HFF-Myc (cell line): Measurements from ENCODE around the gene GRIP1.

Experiments
- DNase-seq: peaks from one replicate; pipeline ENCODE4 v3.0.0-alpha.2; 2011; ENCODE audit warnings: low read depth; ENCODE audit errors: extremely low read depth
- H3K4me3 ChIP-seq: replicated peaks from 2 replicates; pipeline ENCODE4 v1.5.1; 2011; ENCODE audit warnings: low read depth, mild to moderate bottlenecking, control low read depth, low read length
- TF ChIP-seq, protein P1 (sequence below): IDR thresholded peaks from 2 replicates; pipeline ENCODE4 v1.5.1; 2012; ENCODE audit warnings: mild to moderate bottlenecking, low read depth, low read length, control low read depth; ENCODE audit errors: missing control alignments

GRIP1 gene

DNA sequence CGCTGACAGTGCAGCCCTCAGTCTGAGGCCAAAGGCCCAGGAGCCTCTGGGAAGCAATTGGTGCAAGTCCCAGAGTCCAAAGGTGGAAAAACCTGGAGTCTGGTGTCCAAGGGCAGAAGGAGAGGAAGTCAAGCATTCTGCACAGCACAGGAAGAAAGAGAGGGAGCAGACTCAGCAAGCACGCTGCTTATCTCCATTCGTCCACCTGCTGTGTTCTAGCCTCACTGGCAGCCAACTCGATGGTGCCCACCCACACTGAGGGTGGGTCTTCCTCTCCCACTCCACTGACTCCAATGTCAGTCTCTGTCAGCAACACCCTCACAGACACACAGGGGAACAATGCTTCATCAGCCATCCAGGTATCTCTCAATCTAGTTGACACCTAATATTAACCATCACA lies 337.8 kb downstream of the GRIP1 start:
- TF ChIP-seq, protein P1, sequence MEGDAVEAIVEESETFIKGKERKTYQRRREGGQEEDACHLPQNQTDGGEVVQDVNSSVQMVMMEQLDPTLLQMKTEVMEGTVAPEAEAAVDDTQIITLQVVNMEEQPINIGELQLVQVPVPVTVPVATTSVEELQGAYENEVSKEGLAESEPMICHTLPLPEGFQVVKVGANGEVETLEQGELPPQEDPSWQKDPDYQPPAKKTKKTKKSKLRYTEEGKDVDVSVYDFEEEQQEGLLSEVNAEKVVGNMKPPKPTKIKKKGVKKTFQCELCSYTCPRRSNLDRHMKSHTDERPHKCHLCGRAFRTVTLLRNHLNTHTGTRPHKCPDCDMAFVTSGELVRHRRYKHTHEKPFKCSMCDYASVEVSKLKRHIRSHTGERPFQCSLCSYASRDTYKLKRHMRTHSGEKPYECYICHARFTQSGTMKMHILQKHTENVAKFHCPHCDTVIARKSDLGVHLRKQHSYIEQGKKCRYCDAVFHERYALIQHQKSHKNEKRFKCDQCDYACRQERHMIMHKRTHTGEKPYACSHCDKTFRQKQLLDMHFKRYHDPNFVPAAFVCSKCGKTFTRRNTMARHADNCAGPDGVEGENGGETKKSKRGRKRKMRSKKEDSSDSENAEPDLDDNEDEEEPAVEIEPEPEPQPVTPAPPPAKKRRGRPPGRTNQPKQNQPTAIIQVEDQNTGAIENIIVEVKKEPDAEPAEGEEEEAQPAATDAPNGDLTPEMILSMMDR = no peak
- H3K4me3 ChIP-seq = no peak overlapping the region
- DNase-seq = no peak

DNA sequence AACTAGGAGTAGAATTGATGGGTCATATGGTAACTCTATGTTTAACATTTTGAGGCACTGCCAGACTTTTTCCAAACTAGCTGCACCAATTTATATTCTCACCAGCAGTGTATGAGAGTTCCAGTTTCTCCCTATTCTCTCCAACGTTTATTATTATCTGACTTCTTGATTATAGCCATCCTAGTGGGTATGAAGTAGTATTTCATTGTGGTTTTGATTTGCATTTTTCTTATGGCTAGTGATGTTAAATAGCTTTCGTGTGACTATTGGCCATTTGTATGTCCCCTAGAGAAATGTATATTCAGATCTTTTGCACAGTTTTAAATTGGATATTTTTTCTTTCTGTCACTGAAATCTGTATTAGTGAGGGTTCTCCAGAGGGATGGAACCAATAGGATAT lies 338.7 kb downstream of the GRIP1 start:
- H3K4me3 ChIP-seq = no peak overlapping the region
- TF ChIP-seq, protein P1 = no peak
- DNase-seq = no peak

DNA sequence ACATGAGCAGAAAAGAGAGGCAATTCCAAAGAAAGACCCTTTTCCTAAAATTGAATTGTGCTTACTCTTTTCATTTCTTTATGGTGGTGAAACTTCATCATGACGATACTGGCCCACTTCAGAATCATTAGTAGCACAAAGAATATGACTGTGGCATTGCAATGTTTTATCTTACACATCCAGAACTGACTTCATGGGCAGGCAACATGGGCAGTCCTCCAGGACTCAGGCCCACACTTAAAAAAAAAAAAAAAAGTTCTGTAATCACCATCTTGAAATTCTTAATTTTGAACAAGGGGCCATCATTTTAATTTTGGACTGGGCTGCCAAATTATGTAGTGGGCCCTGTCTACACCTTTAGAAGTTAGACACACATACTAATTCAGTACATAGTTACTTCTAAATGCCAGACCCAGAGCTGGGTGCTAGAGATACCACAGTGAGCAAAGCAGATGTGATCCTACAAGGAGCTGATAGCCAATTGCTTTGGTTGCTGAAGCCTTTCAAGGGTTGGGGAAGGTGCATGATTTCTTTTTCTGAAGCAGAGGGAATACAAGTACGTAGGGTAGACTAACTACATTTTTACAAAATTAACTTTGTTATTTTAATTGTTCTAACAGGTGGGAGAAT lies 341.4 kb downstream of the GRIP1 start:
- H3K4me3 ChIP-seq = no peak overlapping the region
- TF ChIP-seq, protein P1 = no peak
- DNase-seq = no peak

DNA sequence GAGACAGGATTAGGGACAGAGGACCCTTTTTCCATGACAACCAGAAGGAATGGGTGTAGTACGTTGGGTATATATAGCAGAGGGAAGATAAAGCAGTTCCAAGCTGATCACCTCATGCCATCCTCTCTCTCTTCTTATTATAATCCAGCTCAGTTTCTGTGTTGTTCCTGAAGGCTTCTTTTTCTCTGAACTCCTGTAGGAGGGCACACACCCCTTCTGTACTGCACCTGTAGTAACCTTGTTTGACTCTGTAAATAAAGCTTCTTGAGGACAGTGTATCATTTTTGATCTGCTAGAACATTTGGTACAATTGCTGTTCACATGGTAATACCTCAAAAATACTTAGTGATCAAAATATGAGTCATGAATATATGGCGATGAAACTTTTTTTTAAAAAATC lies 343.1 kb downstream of the GRIP1 start:
- no peak for DNase-seq
- H3K4me3 ChIP-seq = no peak overlapping the region
- TF ChIP-seq, protein P1 = no peak

DNA sequence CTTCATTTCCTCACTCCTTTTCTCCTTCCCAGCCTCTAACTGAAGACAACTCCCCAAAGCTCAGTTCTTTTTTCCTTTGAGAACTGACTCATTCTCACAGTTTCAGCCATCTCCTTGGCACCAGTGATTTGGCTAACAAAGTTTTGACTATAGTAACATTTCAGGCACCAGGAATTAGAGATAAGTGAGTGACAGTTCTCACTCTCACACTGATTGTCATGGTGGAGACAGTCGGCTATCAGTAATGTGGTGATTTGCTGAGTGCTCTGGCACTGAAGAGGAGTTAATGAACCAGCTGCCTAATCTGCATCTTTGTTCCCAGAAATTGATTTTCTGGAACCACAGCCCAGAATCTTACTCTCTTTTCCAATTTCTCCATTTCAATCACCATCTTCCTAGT lies 347.1 kb downstream of the GRIP1 start:
- H3K4me3 ChIP-seq = no peak overlapping the region
- TF ChIP-seq, protein P1 = no peak
- no peak for DNase-seq

DNA sequence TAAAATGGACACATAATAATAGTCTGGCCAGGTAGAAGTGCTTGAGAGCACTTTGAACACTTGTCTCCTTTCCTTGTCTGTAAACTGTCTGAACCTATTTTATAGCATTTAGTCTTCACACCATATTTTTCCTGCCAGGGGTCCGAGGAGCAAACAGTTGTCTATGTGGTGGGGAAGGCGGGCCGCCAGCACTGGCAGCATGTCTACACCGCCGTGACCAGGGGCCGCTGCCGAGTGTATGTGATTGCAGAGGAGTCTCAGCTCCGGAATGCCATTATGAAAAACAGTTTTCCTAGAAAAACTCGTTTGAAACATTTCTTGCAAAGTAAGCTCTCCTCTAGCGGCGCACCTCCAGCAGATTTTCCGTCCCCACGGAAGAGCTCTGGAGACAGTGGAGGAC lies 347.9 kb downstream of the GRIP1 start:
- TF ChIP-seq, protein P1 = no peak
- DNase-seq = no peak
- H3K4me3 ChIP-seq = no peak overlapping the region

DNA sequence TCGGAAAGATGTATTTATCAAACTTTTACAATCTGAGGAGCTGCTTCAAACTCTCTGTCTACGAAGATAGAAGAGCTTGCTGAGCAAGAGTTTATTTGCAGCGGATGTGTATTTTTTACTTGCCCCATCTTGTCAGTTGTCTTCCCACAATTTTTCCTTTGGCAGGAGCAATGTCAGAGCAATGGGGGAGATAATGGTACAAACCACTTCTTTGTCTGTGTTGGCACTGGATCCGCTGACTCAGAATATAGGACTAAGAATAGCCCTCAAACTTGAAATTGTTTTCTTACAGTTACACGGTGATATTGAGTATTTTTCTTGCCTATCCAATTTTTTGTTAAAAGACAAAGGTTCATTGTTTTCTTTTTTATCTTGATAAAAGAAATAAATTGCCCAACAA lies 348.9 kb downstream of the GRIP1 start:
- TF ChIP-seq, protein P1 = no peak
- H3K4me3 ChIP-seq = no peak overlapping the region
- no peak for DNase-seq
